ENCODE measurements around the gene OR5K4. TPM values are rescaled to one million over a fixed set of nuclear protein-coding genes. Genes with fewer than 3 reads are reported as not detected.

OR5K4 gene
- total RNA-seq, 2 experiments from 2014 or later, result not detected

DNA sequence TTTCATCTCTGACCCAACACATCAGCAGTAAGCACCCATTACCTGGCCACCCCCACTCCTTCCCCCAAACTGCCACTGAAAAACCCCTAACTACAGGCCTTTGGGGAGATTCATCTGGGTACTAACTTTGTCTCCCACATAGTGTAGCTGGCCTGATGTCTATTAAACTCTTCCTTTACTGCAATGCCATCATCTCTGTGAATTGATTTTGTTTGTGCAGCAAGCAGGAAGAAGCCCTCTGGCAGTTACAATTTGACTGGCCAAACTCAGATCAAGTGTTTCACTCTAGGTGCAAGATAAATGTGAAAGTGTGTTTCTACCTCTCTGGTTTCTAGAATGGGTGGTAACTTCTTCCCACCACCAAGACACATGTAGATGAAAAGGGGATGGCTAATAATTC lies 26.7 kb upstream of the OR5K4 start:
- DNase-seq (ENCODE audit: low spot score), result no peak
- intact Hi-C loops (cut with micrococcal nuclease; ENCODE audit: unreplicated experiment), result no loop called here
- POLR2A ChIA-PET, result no interaction called here

DNA sequence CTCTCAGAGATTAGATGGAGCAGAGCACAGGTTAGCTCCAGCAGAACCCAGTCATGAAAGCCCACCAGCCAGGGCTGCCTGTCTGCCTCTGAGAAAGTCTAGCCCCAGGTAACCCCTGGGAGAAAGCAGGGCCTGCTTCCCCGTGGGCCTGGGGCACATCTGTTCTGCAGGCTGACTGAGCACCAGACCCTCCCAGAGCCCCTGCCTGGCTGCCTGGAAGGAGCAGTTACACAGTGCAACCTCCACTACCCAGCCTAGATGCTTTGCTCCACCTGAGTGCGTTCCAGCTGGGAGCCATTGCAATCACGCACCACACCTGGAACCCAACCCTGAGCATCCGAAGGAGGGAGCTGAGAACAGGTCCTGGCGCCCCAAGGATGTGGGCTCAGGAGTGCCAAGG lies 24.7 kb upstream of the OR5K4 start:
- no peaks in the 10 kb centered on the region for H3K79me2 ChIP-seq (ENCODE audit: insufficient read depth, low read depth, low read length)
- H3K4me2 ChIP-seq (ENCODE audit: low read length), result no peak overlapping the region
- BruUV-seq (replicated peaks), result no TSS peak
- TF ChIP-seq, protein P1, sequence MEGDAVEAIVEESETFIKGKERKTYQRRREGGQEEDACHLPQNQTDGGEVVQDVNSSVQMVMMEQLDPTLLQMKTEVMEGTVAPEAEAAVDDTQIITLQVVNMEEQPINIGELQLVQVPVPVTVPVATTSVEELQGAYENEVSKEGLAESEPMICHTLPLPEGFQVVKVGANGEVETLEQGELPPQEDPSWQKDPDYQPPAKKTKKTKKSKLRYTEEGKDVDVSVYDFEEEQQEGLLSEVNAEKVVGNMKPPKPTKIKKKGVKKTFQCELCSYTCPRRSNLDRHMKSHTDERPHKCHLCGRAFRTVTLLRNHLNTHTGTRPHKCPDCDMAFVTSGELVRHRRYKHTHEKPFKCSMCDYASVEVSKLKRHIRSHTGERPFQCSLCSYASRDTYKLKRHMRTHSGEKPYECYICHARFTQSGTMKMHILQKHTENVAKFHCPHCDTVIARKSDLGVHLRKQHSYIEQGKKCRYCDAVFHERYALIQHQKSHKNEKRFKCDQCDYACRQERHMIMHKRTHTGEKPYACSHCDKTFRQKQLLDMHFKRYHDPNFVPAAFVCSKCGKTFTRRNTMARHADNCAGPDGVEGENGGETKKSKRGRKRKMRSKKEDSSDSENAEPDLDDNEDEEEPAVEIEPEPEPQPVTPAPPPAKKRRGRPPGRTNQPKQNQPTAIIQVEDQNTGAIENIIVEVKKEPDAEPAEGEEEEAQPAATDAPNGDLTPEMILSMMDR (conservative IDR thresholded peaks at IDR 0.05; ENCODE audit: low read length), result no peak
- TF ChIP-seq EZH2phosphoT487 (IDR thresholded peaks at IDR 0.05; ENCODE audit: borderline replicate concordance, low read depth, low read length), result no peak
- H3K27ac ChIP-seq (ENCODE audit: low read depth, low read length, poor library complexity, severe bottlenecking), result no peak overlapping the region
- H3K4me3 ChIP-seq (ENCODE audit: low read depth, low read length, poor library complexity, severe bottlenecking), result no peak overlapping the region
- no peaks in the 10 kb centered on the region for H3K9me2 ChIP-seq (ENCODE audit: insufficient read depth, low read length)
- POLR2A ChIA-PET, result no interaction called here
- no peak overlapping the region for H2AFZ ChIP-seq (ENCODE audit: low read length)
- no peaks in the 10 kb centered on the region for H4K20me1 ChIP-seq (ENCODE audit: insufficient read depth, low read length)
- no peaks in the 10 kb centered on the region for H3K36me3 ChIP-seq (ENCODE audit: insufficient read depth, low read length)
- H3K9me3 ChIP-seq (ENCODE audit: low read length), result no peaks in the 10 kb centered on the region
- CTCF ChIA-PET (ENCODE audit: unreplicated experiment), result interaction anchor here (0.5 kb wide), 1 partner anchor 299 kb away, joined by 3 read pairs; no protein-coding TSS in a partner anchor
- DNase-seq (ENCODE audit: low spot score), result no peak
- no peaks in the 10 kb centered on the region for H3K4me1 ChIP-seq (ENCODE audit: insufficient read depth, low read length, poor library complexity, severe bottlenecking)
- intact Hi-C loops (cut with micrococcal nuclease; ENCODE audit: unreplicated experiment), result loop anchor here (1.0 kb wide), 1 partner anchor 290 kb away; no protein-coding TSS in a partner anchor

More for the DNA sequence above, 26.7 kb upstream of the OR5K4 start:
- no peaks in the 10 kb centered on the region for H3K9me3 ChIP-seq (ENCODE audit: low read length)
- CTCF ChIA-PET (ENCODE audit: unreplicated experiment), result no interaction called here
- no TSS peak for BruUV-seq (replicated peaks)
- no peaks in the 10 kb centered on the region for H4K20me1 ChIP-seq (ENCODE audit: insufficient read depth, low read length)
- no peaks in the 10 kb centered on the region for H3K4me1 ChIP-seq (ENCODE audit: insufficient read depth, low read length, poor library complexity, severe bottlenecking)
- no peak overlapping the region for H3K4me3 ChIP-seq (ENCODE audit: low read depth, low read length, poor library complexity, severe bottlenecking)
- H3K36me3 ChIP-seq (ENCODE audit: insufficient read depth, low read length), result no peaks in the 10 kb centered on the region
- H3K79me2 ChIP-seq (ENCODE audit: insufficient read depth, low read depth, low read length), result no peaks in the 10 kb centered on the region
- no peak overlapping the region for H3K27ac ChIP-seq (ENCODE audit: low read depth, low read length, poor library complexity, severe bottlenecking)
- no peaks in the 10 kb centered on the region for H3K9me2 ChIP-seq (ENCODE audit: insufficient read depth, low read length)
- no peak for TF ChIP-seq EZH2phosphoT487 (IDR thresholded peaks at IDR 0.05; ENCODE audit: borderline replicate concordance, low read depth, low read length)
- TF ChIP-seq, protein P1 (conservative IDR thresholded peaks at IDR 0.05; ENCODE audit: low read length), result no peak
- no peak overlapping the region for H3K4me2 ChIP-seq (ENCODE audit: low read length)
- H2AFZ ChIP-seq (ENCODE audit: low read length), result no peak overlapping the region

DNA sequence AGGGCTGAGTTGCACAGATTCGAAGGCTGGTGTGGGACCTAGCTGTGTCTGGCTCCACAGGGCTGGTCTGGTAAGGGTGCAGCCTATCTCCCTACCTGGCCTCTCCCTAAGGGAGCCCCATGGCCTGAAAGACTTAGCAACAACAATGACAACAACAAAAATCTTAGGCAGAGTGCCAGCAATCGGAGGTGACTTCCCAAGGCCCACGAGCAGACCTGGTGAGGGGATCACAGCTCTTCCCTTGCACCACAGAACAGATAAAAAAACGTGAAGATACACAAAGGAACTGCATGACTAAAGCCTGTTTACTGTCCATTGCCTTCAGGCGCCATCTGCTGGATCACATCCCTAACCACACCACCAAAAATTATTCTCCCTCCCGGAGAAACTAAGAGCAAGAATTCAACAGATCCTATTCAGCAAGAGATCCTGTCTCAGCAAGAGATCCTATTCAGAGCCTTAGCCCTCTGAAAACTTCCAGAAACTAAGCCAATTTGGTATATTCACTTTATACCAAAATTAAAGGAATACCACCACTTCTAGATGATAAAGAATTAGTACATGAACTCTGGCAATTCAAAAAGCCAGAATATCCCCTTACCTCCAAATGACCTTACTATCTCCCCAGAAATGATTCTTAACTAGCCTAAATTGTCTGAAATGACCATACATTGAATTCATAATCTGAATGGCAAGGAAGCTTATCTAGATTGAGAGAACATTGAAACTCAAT lies 24.1 kb upstream of the OR5K4 start:
- Histone ChIP-seq H3K4me1 (ENCODE audit: insufficient read depth, low read length, poor library complexity, severe bottlenecking) (no peaks in the 10 kb centered on the region), H2AFZ (ENCODE audit: low read length) (no peak overlapping the region), H3K4me2 (ENCODE audit: low read length) (no peak overlapping the region), H3K9me3 (ENCODE audit: low read length) (no peaks in the 10 kb centered on the region), H3K79me2 (ENCODE audit: insufficient read depth, low read depth, low read length) (no peaks in the 10 kb centered on the region), H3K36me3 (ENCODE audit: insufficient read depth, low read length) (no peaks in the 10 kb centered on the region), H3K9me2 (ENCODE audit: insufficient read depth, low read length) (no peaks in the 10 kb centered on the region), H4K20me1 (ENCODE audit: insufficient read depth, low read length) (no peaks in the 10 kb centered on the region), H3K4me3 (ENCODE audit: low read depth, low read length, poor library complexity, severe bottlenecking) (no peak overlapping the region), H3K27ac (ENCODE audit: low read depth, low read length, poor library complexity, severe bottlenecking) (no peak overlapping the region)
- ChIA-PET CTCF (ENCODE audit: unreplicated experiment) (interaction anchor here (0.5 kb wide), 1 partner anchor 299 kb away, joined by 3 read pairs; no protein-coding TSS in a partner anchor), POLR2A (no interaction called here)
- intact Hi-C loops (cut with micrococcal nuclease; ENCODE audit: unreplicated experiment), result loop anchor here (1.0 kb wide), 1 partner anchor 290 kb away; no protein-coding TSS in a partner anchor
- BruUV-seq (replicated peaks), result no TSS peak
- DNase-seq (ENCODE audit: low spot score), result peak; percentile 56
- TF ChIP-seq, protein P1 (conservative IDR thresholded peaks at IDR 0.05; ENCODE audit: low read length), result peak; percentile 90
- no peak for TF ChIP-seq EZH2phosphoT487 (IDR thresholded peaks at IDR 0.05; ENCODE audit: borderline replicate concordance, low read depth, low read length)
